GM12878 (cell line): Measurements from ENCODE around the gene RFX7. TPM values are rescaled to one million over a fixed set of nuclear protein-coding genes. Genes with fewer than 3 reads are reported as not detected.

Experiments used
- ATAC-seq: fragments of 200-7000 bp; cut with Tn5 transposase; 3 replicates; pipeline ENCODE4 v1.9.1; 2020; ENCODE audit warnings: mild to moderate bottlenecking, moderate library complexity
- BruUV-seq: library from RNA; stranded (reverse); fragments of 400-500 nt; replicated peaks from 2 replicates; lab custom pipeline; 2021; lab: Mats Ljungman, UMichigan
- CTCF ChIA-PET: fragments of 300-600 bp; sonication (Branson Sonifier 250); formaldehyde crosslinking; extraction: SDS; loops from one replicate; lab custom pipeline; 2021; ENCODE audit warnings: inconsistent platforms; lab: Yijun Ruan, JAX
- POLR2A ChIA-PET: fragments of 350-600 bp; formaldehyde crosslinking; extraction: SDS; loops from one replicate; lab custom pipeline; 2021; ENCODE audit warnings: inconsistent platforms; lab: Charles Lee
- RAD21 ChIA-PET: fragments of 300-600 bp; sonication (Branson Sonifier 250); formaldehyde crosslinking; loops from one replicate; lab custom pipeline; 2023; ENCODE audit warnings: antibody characterized with exemption; ENCODE audit not compliant: unreplicated experiment; lab: Charles Lee
- SMC1A ChIA-PET: fragments of 300-600 bp; sonication (Branson Sonifier 250); formaldehyde crosslinking; loops from one replicate; lab custom pipeline; 2023; ENCODE audit not compliant: unreplicated experiment, uncharacterized antibody; lab: Charles Lee
- DNase-seq: peaks from one replicate; pipeline ENCODE4 v3.0.0-alpha.2; 2011; ENCODE audit warnings: low read depth, low spot score
- FAIRE-seq: peaks from 3 replicates; lab custom pipeline; 2011; peaks lifted over from hg19 to GRCh38; lab: Jason Lieb, UNC
- H2AFZ ChIP-seq: 2 replicates; pipeline ENCODE4 v1.6.0; 2011; ENCODE audit warnings: low read depth, low read length, control low read depth; ENCODE audit not compliant: control insufficient read depth
- H3K27ac ChIP-seq: 2 replicates; pipeline ENCODE4 v1.5.1; 2011; ENCODE audit warnings: control low read depth; ENCODE audit not compliant: control insufficient read depth, insufficient read depth
- H3K27me3 ChIP-seq, 2 experiments: replicated peaks in 1 of 2; 2 replicates each; pipeline versions ENCODE4 v1.6.0 to v1.6.1; 2011; ENCODE audit warnings: low read length in 1 of 2; ENCODE audit not compliant: control insufficient read depth in 2 of 2, insufficient read depth in 2 of 2
- H3K36me3 ChIP-seq, 2 experiments: 2 replicates each; pipeline ENCODE4 v1.5.1; 2011; ENCODE audit warnings: low read length in 1 of 2; ENCODE audit not compliant: control insufficient read depth in 2 of 2, insufficient read depth in 2 of 2
- H3K4me1 ChIP-seq: 2 replicates; pipeline ENCODE4 v1.6.1; 2011; ENCODE audit warnings: mild to moderate bottlenecking, low read length, moderate library complexity, mixed read lengths; ENCODE audit not compliant: control insufficient read depth, insufficient read depth
- H3K4me2 ChIP-seq: 2 replicates; pipeline ENCODE4 v1.6.0; 2011; ENCODE audit warnings: control low read depth; ENCODE audit not compliant: control insufficient read depth, insufficient read depth
- H3K4me3 ChIP-seq: fragments of 200-600 bp; sonication (generic); 2 replicates; pipeline ENCODE4 v1.5.1; 2016
- H3K79me2 ChIP-seq: 2 replicates; pipeline ENCODE4 v1.6.0; 2011; ENCODE audit warnings: low read length; ENCODE audit not compliant: control insufficient read depth, insufficient read depth
- H3K9ac ChIP-seq: 2 replicates; pipeline ENCODE4 v1.8.0; 2011; ENCODE audit warnings: low read length, control low read depth, mixed read lengths; ENCODE audit not compliant: control insufficient read depth, insufficient read depth
- H3K9me3 ChIP-seq: replicated peaks from 3 replicates; pipeline ENCODE4 v1.5.1; 2011; ENCODE audit warnings: mild to moderate bottlenecking, low read length; ENCODE audit not compliant: control insufficient read depth, insufficient read depth
- H4K20me1 ChIP-seq: 2 replicates; pipeline ENCODE4 v1.6.0; 2011; ENCODE audit not compliant: control insufficient read depth, insufficient read depth
- ATF7 ChIP-seq: fragments of 450-650 bp; IDR thresholded peaks from 2 replicates; pipeline ENCODE4 v1.6.1; 2016; ENCODE audit warnings: low read depth, mild to moderate bottlenecking
- CBX3 ChIP-seq: fragments of 200-600 bp; sonication (generic); IDR thresholded peaks from 2 replicates; pipeline ENCODE4 v1.6.1; 2016; ENCODE audit warnings: low read depth, borderline replicate concordance
- CEBPZ ChIP-seq: fragments of 150-350 bp; IDR thresholded peaks from 2 replicates; pipeline ENCODE4 v1.6.1; 2016; ENCODE audit warnings: low read depth, low read length
- E2F8 ChIP-seq: fragments of 450-650 bp; IDR thresholded peaks from 2 replicates; pipeline ENCODE4 v1.6.1; 2018; ENCODE audit warnings: mild to moderate bottlenecking, low read depth, moderate library complexity; ENCODE audit not compliant: partially characterized antibody
- EGR1 ChIP-seq, 2 experiments: IDR thresholded peaks; 1 replicate in 1 of 2; 2 replicates in 1 of 2; pipeline ENCODE4 v1.6.1; 2011 to 2012; ENCODE audit warnings: low read depth in 2 of 2, low read length in 2 of 2, borderline replicate concordance in 1 of 2, mild to moderate bottlenecking in 1 of 2, moderate library complexity in 1 of 2
- FOXK2 ChIP-seq: fragments of 450-650 bp; IDR thresholded peaks from 2 replicates; pipeline ENCODE4 v1.6.1; 2017; ENCODE audit warnings: mild to moderate bottlenecking, moderate library complexity
- MEF2B ChIP-seq: fragments of 450-650 bp; IDR thresholded peaks from 2 replicates; pipeline ENCODE4 v1.6.1; 2018; ENCODE audit warnings: mild to moderate bottlenecking, moderate library complexity; ENCODE audit not compliant: partially characterized antibody, poor library complexity, severe bottlenecking
- MXI1 ChIP-seq: fragments of 150-350 bp; IDR thresholded peaks from 2 replicates; pipeline ENCODE4 v1.6.1; 2011; ENCODE audit warnings: low read depth, mild to moderate bottlenecking, inconsistent platforms, low read length, improper control_type of control experiment
- MYB ChIP-seq: fragments of 150-350 bp; IDR thresholded peaks from 2 replicates; pipeline ENCODE4 v1.6.1; 2014; ENCODE audit warnings: mild to moderate bottlenecking, low read depth, low read length, borderline replicate concordance
- MYC ChIP-seq: IDR thresholded peaks from 2 replicates; pipeline ENCODE4 v1.6.1; 2011; ENCODE audit warnings: mild to moderate bottlenecking, low read length, moderate library complexity, inconsistent platforms; ENCODE audit not compliant: insufficient read depth, insufficient replicate concordance, insufficient read length, severe bottlenecking
- NBN ChIP-seq: fragments of 450-650 bp; IDR thresholded peaks from 2 replicates; pipeline ENCODE4 v1.6.1; 2016
- NFYB ChIP-seq: IDR thresholded peaks from 2 replicates; pipeline ENCODE4 v1.6.1; 2011; ENCODE audit warnings: low read depth, mild to moderate bottlenecking, low read length, improper control_type of control experiment, moderate library complexity; ENCODE audit not compliant: insufficient read depth
- NR2C1 ChIP-seq: fragments of 450-650 bp; IDR thresholded peaks from 2 replicates; pipeline ENCODE4 v1.6.1; 2017; ENCODE audit warnings: antibody characterized with exemption, mild to moderate bottlenecking, moderate library complexity
- PBX3 ChIP-seq: IDR thresholded peaks from 2 replicates; pipeline ENCODE4 v1.6.1; 2011; ENCODE audit warnings: mild to moderate bottlenecking, low read depth, low read length, moderate library complexity; ENCODE audit not compliant: insufficient replicate concordance
- POLR2AphosphoS5 ChIP-seq: IDR thresholded peaks from 2 replicates; pipeline ENCODE4 v1.6.1; 2011; ENCODE audit warnings: mild to moderate bottlenecking, low read length, inconsistent platforms
- SIN3A ChIP-seq: IDR thresholded peaks from 2 replicates; pipeline ENCODE4 v1.6.1; 2012; ENCODE audit warnings: low read depth, low read length, improper control_type of control experiment
- SRF ChIP-seq, 2 experiments: IDR thresholded peaks; 2 replicates each; pipeline ENCODE4 v1.6.1; 2011; ENCODE audit warnings: low read depth in 2 of 2, low read length in 2 of 2, mild to moderate bottlenecking in 1 of 2, moderate library complexity in 1 of 2
- TARDBP ChIP-seq: IDR thresholded peaks from 2 replicates; pipeline ENCODE4 v1.6.1; 2016; ENCODE audit warnings: borderline replicate concordance
- WGBS: methylation state at CpG from one replicate; pipeline ENCODE4 v1.1.6; 2016; ENCODE audit warnings: low lambda C conversion rate; ENCODE audit not compliant: insufficient replicate concordance, insufficient coverage; ENCODE audit errors: missing lambda C conversion rate; 5-methylcytosine and 5-hydroxymethylcytosine counted together
- in situ Hi-C: fragments of 300-500 bp; cut with MboI; formaldehyde crosslinking; loops from 9 replicates; pipeline ENCODE4 v1.14.3; 2018; ENCODE audit warnings: mixed read lengths
- intact Hi-C: fragments of 100-400 bp; cut with micrococcal nuclease; formaldehyde crosslinking; loops from one replicate; pipeline ENCODE4 v1.14.2; 2022; ENCODE audit not compliant: unreplicated experiment
- polyA plus RNA-seq, 11 experiments: library from polyadenylated mRNA; depleted of rRNA in 4 of 11; unstranded in 6 of 11; stranded (reverse) in 5 of 11; fragments of >200 nt; fragmentation: Nextera tagmentation in 4 of 11; fragmentation: Illumina TruSeq in 1 of 11; extraction: Ambion mirVana in 4 of 11; extraction: Trizol in 1 of 11; gene quantifications; 1 replicate in 1 of 11; 2 replicates in 10 of 11; pipeline versions ENCODE4 v1.2.1 to v1.2.3, GENCODE V29; 2011 to 2016; ENCODE audit warnings: inconsistent platforms in 2 of 11, missing spikeins in 2 of 11, low read depth in 1 of 11
- total RNA-seq, 4 experiments: library from RNA; depleted of rRNA in 3 of 4; stranded (reverse); fragments of >200 nt in 3 of 4; fragmentation: Illumina TruSeq in 1 of 4; extraction: Trizol in 1 of 4; gene quantifications; 2 replicates each; pipeline versions ENCODE4 v1.2.1 to v1.2.3, GENCODE V29; 2013 to 2021

Gene RFX7
- total and polyA plus RNA-seq, 10 of the 15 experiments (the other 5 are each of a cell fraction or from before 2014, with no cell fraction given): 3.2 to 31.4 (median 10.7) TPM

- H3K36me3 ChIP-seq: no peaks in the 10 kb centered on the region
- H2AFZ ChIP-seq: no peak overlapping the region
- no peaks in the 10 kb centered on the region for H3K27me3 ChIP-seq
- ChIA-PET SMC1A (no interaction called here), CTCF (interaction anchor here (1.6 kb wide), 1 partner anchor 10 kb away, joined by 8 read pairs; no protein-coding TSS in a partner anchor), RAD21 (no interaction called here), POLR2A (interaction anchor here (0.5 to 0.6 kb wide), 2 partner anchors 526 to 1330 kb away, joined by 4 to 6 read pairs; no protein-coding TSS in a partner anchor)
- no TSS peak for BruUV-seq
- no peak for DNase-seq
- no peak overlapping the region for H3K9ac ChIP-seq
- no peak overlapping the region for H3K4me2 ChIP-seq
- FAIRE-seq: no peak
- H3K9me3 ChIP-seq: no peaks in the 10 kb centered on the region; the same call in 2 of the 3 replicates
- WGBS: 59% methylated on average over 4 of the region's 4 CpGs
- no peaks in the 10 kb centered on the region for H3K79me2 ChIP-seq
- ATAC-seq: no peak
- no peak overlapping the region for H3K27ac ChIP-seq
- H4K20me1 ChIP-seq: no peaks in the 10 kb centered on the region
- H3K4me1 ChIP-seq: peaks cover 3% of the 10 kb centered on the region; the same call in 1 of the 2 replicates
- intact Hi-C loops (no loop called here), in situ Hi-C loops (no loop called here)
- no peak overlapping the region for H3K4me3 ChIP-seq
- no peak for TF ChIP-seq POLR2AphosphoS5
- TF ChIP-seq SIN3A: no peak
- TF ChIP-seq NR2C1: no peak
- no peak for TF ChIP-seq MYB
- no peak for TF ChIP-seq E2F8
- no peak for TF ChIP-seq ATF7
- TF ChIP-seq MYC: no peak
- no peak for TF ChIP-seq CEBPZ
- TF ChIP-seq NBN: no peak
- TF ChIP-seq MXI1: no peak
- TF ChIP-seq EGR1 (IDR thresholded peaks at IDR 0.05; ENCODE audit: borderline replicate concordance in 1 of 2, low read depth in 2 of 2, low read length in 2 of 2): no peak
- TF ChIP-seq FOXK2: no peak
- TF ChIP-seq SRF (IDR thresholded peaks at IDR 0.05; ENCODE audit: low read depth in 2 of 2, low read length in 2 of 2): no peak
- no peak for TF ChIP-seq PBX3
- no peak for TF ChIP-seq TARDBP
- TF ChIP-seq NFYB: no peak
- TF ChIP-seq CBX3: no peak
- TF ChIP-seq MEF2B: no peak
These were observed 201.2 kb downstream of the RFX7 start for GRCh38 chr15:56042498-56042897.
